H1 (cell line): Measurements from ENCODE around the gene DNTTIP2. TPM values are rescaled to one million over a fixed set of nuclear protein-coding genes. Genes with fewer than 3 reads are reported as not detected.

Experiments
- CHD2 ChIP-seq: IDR thresholded peaks from 2 replicates; pipeline ENCODE4 v1.6.1; 2012; ENCODE audit warnings: low read length, improper control_type of control experiment
- E2F6 ChIP-seq: IDR thresholded peaks from 2 replicates; pipeline ENCODE4 v1.6.1; 2012; ENCODE audit warnings: inconsistent platforms
- EGR1 ChIP-seq: IDR thresholded peaks from 2 replicates; pipeline ENCODE4 v1.6.1; 2011; ENCODE audit warnings: low read depth, low read length, borderline replicate concordance
- EP300 ChIP-seq, 2 experiments: IDR thresholded peaks; 1 replicate in 1 of 2; 2 replicates in 1 of 2; pipeline ENCODE4 v1.6.1; 2011 to 2012; ENCODE audit warnings: low read depth in 2 of 2, low read length in 2 of 2, mild to moderate bottlenecking in 2 of 2, borderline replicate concordance in 1 of 2, inconsistent platforms in 1 of 2, moderate library complexity in 1 of 2
- GABPA ChIP-seq: IDR thresholded peaks from 2 replicates; pipeline ENCODE4 v1.6.1; 2011; ENCODE audit warnings: mild to moderate bottlenecking, low read length, moderate library complexity, borderline replicate concordance; ENCODE audit not compliant: insufficient read depth
- RXRA ChIP-seq: IDR thresholded peaks from 2 replicates; pipeline ENCODE4 v1.6.1; 2011; ENCODE audit warnings: low read depth, mild to moderate bottlenecking, low read length, moderate library complexity; ENCODE audit not compliant: insufficient read depth
- TAF1 ChIP-seq: IDR thresholded peaks from 2 replicates; pipeline ENCODE4 v1.6.1; 2011; ENCODE audit warnings: mild to moderate bottlenecking, low read depth, low read length
- YY1 ChIP-seq: IDR thresholded peaks from 2 replicates; pipeline ENCODE4 v1.6.1; 2011; ENCODE audit warnings: low read depth, mild to moderate bottlenecking, low read length
- polyA plus RNA-seq, 7 experiments: library from polyadenylated mRNA; depleted of rRNA in 3 of 7; stranded (reverse) in 5 of 7; unstranded in 2 of 7; fragments of >200 nt in 5 of 7; fragments of 200-250 nt in 2 of 7; gene quantifications; 1 replicate in 5 of 7; 2 replicates in 1 of 7; 4 replicates in 1 of 7; pipeline versions ENCODE4 v1.2.1 to v1.2.3, GENCODE V29; 2011 to 2013; ENCODE audit warnings: missing spikeins in 2 of 7, mixed read lengths in 2 of 7
- total RNA-seq: library from RNA; stranded (reverse); fragmentation: NEBNext Ultra II Directional; extraction: Animal tissue kit (Norgen Biotek cat#: 25700); gene quantifications from 2 replicates; pipeline ENCODE4 v1.2.1, GENCODE V29; 2021
- TF ChIP-seq, protein P1 (sequence below): fragments of 300-600 bp; sonication (generic); IDR thresholded peaks from 2 replicates; pipeline ENCODE4 v1.7.1; 2012; ENCODE audit warnings: low read length, moderate library complexity, mild to moderate bottlenecking, inconsistent platforms; ENCODE audit not compliant: insufficient replicate concordance

DNTTIP2 gene
- total and polyA plus RNA-seq, 2 of the 8 experiments (the other 6 are each of a cell fraction or from before 2014, with no cell fraction given): 6.3 to 80.4 TPM

DNA sequence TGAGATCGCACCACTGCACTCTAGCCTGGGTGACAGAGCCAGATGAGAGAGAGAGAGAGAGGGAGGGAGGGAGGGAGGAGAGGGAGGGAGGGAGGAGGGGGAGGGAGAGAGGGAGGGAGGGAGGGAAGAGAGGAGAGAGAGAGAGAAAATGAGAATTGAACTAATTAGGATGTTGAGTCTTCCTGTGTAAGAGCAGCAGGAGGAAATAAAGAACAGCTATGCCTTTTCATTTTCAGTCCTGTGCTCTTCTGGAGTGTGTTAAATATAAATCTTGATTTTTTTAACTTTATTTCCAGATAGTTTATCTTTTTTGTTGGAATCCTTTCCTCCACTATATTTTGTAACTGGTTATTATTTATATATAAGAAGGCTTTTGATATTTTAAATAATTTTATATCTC lies 27.1 kb downstream of the DNTTIP2 start (continued):
- TF ChIP-seq, protein P1, sequence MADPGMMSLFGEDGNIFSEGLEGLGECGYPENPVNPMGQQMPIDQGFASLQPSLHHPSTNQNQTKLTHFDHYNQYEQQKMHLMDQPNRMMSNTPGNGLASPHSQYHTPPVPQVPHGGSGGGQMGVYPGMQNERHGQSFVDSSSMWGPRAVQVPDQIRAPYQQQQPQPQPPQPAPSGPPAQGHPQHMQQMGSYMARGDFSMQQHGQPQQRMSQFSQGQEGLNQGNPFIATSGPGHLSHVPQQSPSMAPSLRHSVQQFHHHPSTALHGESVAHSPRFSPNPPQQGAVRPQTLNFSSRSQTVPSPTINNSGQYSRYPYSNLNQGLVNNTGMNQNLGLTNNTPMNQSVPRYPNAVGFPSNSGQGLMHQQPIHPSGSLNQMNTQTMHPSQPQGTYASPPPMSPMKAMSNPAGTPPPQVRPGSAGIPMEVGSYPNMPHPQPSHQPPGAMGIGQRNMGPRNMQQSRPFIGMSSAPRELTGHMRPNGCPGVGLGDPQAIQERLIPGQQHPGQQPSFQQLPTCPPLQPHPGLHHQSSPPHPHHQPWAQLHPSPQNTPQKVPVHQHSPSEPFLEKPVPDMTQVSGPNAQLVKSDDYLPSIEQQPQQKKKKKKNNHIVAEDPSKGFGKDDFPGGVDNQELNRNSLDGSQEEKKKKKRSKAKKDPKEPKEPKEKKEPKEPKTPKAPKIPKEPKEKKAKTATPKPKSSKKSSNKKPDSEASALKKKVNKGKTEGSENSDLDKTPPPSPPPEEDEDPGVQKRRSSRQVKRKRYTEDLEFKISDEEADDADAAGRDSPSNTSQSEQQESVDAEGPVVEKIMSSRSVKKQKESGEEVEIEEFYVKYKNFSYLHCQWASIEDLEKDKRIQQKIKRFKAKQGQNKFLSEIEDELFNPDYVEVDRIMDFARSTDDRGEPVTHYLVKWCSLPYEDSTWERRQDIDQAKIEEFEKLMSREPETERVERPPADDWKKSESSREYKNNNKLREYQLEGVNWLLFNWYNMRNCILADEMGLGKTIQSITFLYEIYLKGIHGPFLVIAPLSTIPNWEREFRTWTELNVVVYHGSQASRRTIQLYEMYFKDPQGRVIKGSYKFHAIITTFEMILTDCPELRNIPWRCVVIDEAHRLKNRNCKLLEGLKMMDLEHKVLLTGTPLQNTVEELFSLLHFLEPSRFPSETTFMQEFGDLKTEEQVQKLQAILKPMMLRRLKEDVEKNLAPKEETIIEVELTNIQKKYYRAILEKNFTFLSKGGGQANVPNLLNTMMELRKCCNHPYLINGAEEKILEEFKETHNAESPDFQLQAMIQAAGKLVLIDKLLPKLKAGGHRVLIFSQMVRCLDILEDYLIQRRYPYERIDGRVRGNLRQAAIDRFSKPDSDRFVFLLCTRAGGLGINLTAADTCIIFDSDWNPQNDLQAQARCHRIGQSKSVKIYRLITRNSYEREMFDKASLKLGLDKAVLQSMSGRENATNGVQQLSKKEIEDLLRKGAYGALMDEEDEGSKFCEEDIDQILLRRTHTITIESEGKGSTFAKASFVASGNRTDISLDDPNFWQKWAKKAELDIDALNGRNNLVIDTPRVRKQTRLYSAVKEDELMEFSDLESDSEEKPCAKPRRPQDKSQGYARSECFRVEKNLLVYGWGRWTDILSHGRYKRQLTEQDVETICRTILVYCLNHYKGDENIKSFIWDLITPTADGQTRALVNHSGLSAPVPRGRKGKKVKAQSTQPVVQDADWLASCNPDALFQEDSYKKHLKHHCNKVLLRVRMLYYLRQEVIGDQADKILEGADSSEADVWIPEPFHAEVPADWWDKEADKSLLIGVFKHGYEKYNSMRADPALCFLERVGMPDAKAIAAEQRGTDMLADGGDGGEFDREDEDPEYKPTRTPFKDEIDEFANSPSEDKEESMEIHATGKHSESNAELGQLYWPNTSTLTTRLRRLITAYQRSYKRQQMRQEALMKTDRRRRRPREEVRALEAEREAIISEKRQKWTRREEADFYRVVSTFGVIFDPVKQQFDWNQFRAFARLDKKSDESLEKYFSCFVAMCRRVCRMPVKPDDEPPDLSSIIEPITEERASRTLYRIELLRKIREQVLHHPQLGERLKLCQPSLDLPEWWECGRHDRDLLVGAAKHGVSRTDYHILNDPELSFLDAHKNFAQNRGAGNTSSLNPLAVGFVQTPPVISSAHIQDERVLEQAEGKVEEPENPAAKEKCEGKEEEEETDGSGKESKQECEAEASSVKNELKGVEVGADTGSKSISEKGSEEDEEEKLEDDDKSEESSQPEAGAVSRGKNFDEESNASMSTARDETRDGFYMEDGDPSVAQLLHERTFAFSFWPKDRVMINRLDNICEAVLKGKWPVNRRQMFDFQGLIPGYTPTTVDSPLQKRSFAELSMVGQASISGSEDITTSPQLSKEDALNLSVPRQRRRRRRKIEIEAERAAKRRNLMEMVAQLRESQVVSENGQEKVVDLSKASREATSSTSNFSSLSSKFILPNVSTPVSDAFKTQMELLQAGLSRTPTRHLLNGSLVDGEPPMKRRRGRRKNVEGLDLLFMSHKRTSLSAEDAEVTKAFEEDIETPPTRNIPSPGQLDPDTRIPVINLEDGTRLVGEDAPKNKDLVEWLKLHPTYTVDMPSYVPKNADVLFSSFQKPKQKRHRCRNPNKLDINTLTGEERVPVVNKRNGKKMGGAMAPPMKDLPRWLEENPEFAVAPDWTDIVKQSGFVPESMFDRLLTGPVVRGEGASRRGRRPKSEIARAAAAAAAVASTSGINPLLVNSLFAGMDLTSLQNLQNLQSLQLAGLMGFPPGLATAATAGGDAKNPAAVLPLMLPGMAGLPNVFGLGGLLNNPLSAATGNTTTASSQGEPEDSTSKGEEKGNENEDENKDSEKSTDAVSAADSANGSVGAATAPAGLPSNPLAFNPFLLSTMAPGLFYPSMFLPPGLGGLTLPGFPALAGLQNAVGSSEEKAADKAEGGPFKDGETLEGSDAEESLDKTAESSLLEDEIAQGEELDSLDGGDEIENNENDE: no peak
- TF ChIP-seq RXRA (no peak), EP300 (IDR thresholded peaks at IDR 0.05; ENCODE audit: borderline replicate concordance in 1 of 2, low read depth in 2 of 2, low read length in 2 of 2) (no peak), E2F6 (no peak), EGR1 (no peak), GABPA (no peak), TAF1 (no peak), CHD2 (no peak), YY1 (no peak)
